CD4-positive, alpha-beta T cell treated with Interferon alpha-2 for 1 hour (primary cell): ENCODE measurements around the gene CDH11.

ENCODE experiments used
- DNase-seq, 2 donors: peaks; one replicate each; pipeline ENCODE4 v3.0.0-alpha.2; 2020 to 2022

CDH11 gene, protein sequence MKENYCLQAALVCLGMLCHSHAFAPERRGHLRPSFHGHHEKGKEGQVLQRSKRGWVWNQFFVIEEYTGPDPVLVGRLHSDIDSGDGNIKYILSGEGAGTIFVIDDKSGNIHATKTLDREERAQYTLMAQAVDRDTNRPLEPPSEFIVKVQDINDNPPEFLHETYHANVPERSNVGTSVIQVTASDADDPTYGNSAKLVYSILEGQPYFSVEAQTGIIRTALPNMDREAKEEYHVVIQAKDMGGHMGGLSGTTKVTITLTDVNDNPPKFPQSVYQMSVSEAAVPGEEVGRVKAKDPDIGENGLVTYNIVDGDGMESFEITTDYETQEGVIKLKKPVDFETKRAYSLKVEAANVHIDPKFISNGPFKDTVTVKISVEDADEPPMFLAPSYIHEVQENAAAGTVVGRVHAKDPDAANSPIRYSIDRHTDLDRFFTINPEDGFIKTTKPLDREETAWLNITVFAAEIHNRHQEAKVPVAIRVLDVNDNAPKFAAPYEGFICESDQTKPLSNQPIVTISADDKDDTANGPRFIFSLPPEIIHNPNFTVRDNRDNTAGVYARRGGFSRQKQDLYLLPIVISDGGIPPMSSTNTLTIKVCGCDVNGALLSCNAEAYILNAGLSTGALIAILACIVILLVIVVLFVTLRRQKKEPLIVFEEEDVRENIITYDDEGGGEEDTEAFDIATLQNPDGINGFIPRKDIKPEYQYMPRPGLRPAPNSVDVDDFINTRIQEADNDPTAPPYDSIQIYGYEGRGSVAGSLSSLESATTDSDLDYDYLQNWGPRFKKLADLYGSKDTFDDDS

DNA sequence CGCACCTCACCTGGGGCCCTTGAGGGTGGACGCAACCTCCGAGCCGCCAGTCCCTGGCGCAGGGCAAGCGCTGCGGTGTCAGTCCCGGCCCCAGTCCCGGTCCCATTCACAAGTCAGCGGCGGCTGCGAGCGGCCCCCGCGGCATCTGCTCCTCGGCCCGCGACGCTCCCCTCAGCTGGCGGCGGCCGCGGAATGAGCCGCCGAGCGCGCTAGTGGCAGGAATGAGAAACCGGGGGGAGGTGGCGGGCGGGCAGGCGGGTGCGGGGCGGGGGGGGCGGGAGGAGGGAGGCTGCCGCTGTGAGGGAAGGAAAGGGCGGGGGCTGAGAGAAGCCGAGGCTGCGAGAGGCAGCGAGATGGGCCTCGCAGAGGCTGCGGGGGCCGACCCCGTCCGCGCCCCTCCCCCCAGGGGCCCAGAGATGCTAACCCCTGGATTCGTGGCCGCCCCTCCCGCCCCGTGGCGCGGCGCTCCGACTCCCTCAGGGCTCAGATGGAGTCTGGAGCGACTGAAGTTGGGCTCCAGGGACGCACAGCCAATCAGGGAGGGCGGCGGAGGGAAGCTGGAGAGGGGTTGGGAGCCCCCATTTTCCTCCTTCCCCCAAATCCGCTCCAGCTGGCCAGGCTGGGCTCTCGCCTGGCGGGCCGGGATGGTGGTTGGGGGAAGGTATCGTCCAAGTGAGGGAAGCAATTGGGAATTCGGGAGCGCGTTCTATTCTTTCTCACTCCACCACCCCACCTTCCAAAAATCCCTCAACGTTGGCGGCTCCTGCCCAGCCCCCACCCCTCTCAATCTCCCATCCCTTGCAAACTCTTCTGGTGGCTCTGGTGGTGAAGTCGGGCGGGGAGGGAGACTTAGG, at the start of gene CDH11:
Gene CDH11, minus strand, starts transcription at position 194 of the 854 bp plus-strand sequence. CDS start 117,194 bp downstream, outside the sequence.
- DNase-seq: no peak

DNA sequence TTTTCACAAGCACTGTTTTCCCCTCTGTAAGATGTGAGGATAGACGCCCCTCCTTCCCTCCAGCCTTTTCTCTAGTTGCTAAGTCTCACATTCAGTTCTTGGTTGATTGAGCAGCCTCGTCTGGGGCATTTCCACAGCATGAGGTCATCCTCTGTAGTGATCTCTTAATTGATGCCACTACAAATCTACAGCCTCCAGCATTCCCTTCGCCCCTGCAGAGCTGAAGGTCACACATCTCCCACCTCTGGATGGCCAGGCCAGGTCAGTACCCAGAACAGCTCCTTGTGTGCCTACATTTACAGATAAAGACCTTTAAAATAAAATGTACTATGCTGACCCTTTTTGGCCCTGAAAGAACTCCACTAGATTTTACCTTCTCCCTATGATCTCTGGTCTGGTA, 32.5 kb upstream of the CDH11 start:
- DNase-seq: no peak

DNA sequence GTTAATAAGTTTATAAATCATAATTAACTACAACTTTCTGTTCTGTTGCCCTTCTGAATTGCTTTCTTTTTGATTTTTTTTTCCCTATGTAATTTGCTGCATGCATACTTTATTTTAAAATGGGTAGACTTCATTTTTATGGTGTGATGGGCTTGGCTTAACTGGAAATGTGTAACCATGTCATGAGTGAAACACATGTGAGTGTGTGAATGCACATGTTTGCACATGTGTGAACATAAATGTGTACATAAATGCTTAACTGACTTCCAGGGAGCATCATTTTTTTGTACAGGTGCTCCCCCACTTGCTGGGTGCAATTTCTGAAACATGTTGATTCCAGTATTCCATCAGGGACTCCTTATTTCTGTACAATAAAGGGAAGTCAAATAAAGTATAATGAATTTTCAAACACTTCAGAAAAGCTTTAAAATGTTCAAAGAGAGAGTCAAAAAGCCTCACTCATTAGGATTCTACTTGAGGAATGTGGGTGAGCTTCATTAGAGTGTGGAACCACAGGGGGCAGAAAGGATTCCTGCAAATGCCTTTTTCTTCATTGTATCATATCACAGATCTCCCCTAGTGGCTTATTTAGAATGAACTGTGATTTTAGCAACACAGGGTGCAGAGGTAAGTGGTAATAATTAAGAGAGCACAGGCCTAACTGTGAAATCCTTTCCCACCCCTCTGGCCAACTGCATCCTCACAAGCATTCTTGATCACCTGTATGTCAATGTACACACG, 31.7 kb upstream of the CDH11 start:
- DNase-seq: no peak

DNA sequence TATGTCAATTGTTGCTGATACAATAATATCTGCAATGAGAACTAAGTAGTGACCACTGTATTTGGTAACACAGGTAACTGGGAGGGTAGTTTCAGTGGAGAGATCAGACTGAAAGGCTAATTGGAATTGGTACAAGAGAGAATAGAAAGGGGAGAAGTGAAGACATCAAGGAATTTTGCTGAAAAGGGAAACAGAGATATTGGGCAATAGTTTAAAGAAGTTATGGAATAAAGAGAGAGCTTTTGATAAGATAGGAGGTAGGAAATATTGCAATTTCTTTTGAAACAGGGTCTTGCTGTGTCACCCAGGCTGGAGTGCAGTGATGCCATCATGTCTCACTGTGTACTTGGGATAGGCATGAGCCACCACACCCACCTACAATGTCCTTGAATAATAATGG, 26.9 kb upstream of the CDH11 start:
- no peak for DNase-seq

DNA sequence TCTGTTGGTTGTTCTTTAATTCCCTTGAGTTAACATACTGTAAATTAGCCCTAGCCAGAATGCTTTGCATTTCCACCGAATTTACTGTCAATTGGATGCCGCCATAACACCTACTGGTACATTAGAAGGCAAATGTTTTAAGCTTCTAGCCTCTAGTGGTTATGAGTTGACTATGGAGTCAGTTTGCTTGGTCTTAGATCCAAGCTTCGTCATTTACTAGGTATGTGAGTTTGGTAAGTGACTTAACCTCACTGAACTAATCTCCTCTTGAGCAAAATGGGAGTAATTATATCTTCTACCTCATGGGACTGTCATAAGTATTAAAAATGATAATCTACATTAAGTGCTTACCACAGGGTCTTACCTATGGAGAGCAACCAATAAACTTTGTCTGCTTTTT, 20.4 kb upstream of the CDH11 start:
- no peak for DNase-seq

DNA sequence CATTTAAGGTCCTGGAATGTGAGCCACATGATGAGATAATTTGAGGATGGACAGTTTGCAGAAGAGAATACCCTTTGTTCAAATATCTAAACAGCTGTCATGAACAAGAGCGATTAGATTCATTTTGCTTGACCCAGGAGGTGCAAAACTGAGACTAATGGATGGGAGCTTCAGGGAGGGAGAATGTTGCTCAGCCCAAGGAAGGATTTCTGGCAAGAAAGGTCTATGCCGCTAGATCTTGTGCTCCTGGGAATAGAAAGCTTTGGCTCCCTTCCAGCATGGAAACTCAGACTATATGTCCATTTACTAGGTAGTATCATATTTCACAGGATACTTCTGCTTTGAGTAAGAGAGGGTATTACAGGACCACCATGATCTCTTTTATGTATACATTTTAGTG, 14.8 kb upstream of the CDH11 start:
- DNase-seq: no peak

DNA sequence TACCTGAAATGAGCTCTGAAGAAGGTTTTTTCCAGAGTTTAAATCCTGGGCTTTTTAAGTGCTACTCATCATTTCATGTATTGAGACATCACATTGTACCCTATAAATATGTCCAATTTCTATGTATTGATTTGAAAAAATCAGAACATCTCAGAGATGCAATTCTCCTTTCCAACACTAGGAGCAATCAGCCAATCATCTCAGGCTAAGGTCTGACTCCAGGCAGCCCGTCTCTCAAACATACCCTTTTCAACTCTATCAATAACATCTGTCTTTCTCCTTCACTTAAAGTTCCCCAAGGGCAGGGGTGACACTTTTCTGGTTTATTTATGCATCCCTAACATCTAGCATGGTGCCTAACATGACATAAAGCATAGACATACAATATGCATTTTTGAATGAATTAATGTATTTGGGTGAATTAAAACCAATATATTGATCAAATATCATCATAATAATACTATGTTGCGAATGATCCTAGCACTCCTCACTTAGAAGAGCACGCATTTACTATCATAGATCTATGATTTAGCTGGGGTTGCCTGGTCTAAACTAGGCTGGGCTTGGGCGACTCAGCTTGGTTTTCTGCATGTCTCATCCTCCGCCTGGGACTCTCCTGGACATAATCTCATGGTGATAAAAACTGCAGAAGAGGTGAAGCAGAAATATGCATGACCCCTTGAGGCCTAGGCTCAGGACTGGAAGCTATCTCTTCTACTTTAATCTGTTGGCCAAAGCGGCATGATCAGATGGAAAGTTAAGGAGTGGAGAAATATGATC, 5.2 kb upstream of the CDH11 start:
- no peak for DNase-seq

DNA sequence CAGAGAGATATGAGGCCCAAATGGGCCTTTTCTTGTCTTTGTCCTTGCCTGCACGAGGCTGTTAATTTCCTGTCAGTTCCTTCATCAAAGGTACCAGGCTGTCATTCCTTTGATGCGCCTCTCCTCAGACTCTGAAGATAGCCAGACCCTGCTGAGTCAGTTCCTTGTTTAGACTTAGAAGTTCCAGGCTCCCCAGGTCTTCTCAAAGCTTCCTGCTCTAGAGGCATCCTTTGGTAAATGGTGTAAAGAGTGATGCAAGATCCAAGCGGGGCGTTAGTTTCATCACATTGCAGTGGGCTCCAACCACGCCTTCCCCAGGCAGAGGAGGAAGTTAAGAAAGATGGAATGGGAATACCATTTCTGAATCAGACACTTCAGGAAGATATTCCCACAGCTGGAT, 4.0 kb upstream of the CDH11 start:
- DNase-seq: no peak

DNA sequence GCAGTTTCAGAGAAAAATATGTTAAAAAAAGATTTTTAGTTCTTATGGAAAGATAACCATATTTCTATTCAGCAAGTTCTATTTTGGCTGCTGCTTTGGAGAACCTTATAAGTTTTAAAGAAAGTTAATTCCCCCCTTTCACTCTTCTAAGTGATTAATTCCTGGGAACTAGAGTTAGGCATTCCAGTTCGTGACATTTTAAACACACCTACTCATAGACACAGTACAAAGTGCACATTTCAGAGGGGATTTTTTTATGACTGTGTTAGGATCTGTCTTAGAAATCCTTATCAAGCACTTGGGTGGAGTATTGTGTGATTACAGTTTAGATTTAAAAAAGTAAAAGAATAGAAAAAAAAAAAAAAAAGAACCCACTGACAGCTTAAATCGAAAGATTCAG, 3.5 kb upstream of the CDH11 start:
- DNase-seq: no peak

DNA sequence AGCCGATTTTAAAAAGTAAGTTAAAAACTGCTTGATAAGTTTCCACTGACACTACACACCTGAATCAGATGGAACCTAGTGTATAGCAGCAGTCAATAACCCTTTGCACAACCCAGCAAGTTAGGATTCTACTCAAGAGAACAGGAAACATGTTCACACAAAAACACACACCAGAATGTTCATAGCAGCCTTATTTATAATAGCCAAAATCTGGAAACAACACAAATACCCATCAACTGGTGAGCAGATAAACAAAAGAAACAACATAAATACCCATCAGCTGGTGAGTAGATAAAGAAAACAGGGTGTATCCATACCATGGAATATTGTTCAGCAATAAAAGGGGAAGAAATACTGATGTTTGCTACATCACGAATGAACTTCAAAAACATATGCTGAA, 2.7 kb upstream of the CDH11 start:
- DNase-seq: no peak

DNA sequence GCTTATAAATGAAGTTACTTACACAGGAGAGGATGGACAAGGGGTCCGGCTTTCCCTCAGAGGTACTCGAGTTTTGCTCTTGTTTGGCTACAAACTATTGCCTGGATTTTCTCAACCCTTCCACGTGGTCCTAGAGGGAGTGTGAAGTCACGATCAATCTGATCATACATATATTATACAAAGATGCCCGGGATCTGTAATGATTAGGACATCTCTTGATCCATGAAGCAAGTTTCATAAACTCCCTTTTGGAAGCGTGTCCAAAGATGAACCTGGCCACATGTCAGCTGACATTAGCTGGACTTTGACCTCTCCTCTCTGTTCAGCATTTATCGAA, 2.3 kb upstream of the CDH11 start:
- DNase-seq: no peak

DNA sequence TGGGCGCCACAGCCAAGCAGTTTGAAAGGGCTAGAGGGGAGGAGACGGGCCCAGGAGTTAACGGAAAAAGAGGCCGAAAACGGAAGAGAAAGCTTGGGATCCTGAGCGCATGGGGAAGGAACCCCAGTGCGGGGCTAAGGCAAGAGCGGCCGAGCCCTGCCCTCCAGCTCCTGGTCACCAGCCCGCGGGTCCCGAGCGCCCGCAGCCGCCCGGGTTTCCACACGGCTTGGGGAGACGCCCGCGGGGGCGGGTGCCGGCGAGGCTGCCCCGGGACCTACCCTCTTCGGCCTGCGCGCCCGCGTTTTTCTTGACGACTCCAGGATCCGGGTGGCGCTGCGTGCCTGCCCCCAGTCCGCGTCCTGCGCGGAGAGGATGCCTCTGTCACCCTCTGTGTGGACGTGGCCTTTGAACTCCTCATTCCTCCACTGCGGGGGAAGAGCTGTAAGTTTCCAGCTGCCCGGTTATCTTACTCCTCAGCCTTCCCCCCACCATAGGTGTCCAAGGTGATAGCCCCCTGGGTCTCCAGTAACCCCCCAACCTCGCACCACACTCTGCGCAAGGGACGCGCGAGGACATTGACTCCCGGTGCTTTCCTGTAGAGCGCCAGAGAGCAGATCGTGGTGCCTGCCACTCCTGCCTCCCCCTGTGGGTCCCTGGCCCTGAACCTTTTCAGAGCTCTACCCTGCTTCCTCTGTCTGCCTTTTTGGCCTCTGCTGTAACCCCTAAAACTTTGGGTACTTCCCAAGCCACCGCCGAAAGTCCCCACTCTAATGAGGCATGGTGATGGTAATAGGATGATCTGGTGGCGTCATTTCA, 1.7 kb upstream of the CDH11 start:
- no peak for DNase-seq

DNA sequence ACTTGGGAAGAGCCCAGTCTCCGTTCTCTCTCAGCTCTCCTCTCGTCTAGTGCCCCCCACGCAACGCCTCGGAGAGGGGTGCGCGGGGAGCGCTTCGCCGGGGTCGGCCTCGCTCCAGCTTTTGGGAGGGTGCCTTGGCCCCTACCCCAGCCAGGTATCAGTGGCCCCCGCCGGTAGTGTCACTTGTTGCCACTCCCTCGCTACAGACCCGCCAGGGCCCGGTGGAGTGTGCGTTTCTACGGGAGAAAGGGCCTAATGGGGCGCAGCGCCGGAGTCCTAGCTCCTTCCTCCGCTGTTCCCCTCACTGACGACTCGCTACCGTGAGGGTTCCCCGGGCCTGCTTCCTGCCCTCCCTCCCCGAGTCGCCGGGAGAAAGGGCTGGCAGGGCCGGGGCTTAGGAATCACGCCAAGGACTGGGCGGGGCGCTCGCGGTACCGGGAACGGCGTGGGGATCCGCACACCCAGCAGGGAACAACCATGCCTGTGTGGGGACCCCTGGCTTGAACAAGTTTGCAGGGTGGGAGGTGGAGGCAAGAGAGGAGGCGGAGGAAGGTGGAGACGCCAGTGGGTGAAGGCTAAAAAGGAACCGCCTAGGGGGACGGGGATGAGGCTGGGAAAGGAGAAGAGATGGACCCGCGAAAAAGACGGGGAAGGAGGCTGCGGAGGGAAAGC, 997 bp upstream of the CDH11 start:
- DNase-seq: no peak

DNA sequence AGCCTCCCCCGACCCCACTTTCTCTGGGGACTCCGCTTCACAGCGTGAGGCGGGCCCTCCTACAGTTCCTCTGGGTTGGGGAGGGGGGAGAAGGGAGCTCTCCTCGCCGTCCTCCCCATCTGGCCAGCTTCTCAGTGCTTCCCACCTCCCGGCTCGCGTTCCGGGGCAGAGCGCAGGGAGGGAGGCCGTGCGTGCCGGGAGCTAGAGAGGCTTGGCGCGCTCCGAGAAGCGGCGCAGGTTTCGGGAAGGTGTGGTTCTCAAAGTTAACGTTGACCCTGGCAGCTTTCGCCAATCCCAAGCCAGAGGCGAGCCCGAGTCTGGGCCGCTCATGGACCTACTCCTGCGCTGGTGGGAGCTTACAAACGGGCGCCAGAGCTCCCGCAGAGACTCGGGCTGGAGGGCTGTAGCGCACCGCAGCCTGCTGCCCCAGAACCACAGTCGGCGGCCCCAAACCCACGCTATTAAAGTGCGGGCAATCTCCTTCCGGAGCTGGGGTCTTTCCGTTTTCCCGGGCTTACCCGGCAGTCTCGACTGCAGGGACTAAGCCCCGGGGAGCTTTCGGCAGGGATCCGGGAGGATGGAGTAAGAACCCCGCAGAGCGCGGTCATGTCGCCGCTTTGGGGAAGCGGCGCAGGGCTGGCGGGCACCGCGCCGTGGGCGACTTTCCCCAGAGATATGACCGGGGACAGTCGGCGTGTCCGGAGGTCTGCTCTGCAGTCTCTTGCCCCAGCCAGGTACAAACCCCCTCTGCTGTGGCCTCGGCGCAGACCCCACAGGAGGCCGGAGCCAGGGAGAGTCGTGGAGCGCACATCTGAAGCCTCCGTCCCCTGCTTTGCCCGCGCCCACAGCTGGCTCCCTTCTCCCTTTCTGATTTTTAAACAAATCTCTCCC, 787 bp downstream of the CDH11 start:
- no peak for DNase-seq

DNA sequence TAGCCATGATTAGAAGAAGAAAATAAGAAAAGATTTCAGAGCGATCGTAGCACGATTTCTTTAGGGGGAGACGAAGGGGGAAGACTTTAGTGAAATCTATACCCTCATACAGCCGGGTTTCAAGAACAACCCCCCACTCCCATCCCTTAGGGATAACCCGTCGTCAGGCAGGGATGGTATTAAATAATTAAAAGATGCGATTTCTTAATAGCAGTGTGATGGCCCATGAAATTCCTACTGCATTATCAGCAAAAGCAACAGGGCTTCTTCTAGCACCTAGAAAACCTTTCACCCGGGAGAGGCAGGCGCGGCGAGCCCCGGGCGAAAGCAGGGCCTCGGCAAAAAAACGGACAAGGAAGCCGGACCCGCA, 1.4 kb downstream of the CDH11 start:
- DNase-seq: no peak

DNA sequence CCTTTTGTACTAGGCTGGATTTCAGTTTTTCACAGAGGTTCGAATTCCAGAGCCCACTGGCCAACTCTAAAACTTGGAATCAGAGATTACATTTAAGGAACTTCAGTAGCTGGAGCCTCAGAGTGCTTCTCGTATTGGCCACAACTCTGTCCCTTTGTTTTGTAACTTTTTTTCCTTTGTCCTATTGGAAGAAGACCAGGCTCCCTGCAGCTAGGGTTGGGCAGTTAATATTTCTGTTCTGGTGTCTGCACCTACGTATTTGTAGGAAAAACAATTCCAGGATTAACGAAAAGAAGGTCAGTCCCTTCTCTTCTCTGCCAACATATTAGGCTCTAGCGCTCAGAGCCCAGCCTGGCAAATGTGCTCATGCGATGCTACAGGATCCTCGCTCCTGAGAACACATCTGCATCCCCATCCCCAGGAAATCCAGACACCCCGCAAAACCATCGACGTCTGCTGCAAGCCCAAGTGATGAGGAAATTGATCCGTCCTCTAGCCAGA, 1.9 kb downstream of the CDH11 start:
- DNase-seq: no peak

DNA sequence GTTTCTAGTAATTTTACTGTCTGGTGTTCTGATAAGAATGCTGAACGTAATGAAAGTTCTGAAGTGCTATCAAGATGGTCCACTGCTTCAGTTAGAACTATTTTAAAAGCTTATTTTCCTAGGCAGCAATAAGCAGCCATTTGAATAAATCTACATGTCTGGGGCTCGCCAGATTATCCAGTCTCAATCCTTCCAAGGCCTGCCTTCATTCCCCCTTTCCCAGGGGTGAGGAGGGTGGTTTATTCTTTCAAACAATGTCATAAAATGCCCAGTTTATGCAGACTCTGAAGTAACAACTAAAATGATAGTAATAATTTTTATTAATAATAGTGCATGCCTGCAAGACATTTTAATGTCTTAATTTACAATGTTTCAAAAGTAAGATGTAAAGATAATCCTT, 2.4 kb downstream of the CDH11 start:
- no peak for DNase-seq

DNA sequence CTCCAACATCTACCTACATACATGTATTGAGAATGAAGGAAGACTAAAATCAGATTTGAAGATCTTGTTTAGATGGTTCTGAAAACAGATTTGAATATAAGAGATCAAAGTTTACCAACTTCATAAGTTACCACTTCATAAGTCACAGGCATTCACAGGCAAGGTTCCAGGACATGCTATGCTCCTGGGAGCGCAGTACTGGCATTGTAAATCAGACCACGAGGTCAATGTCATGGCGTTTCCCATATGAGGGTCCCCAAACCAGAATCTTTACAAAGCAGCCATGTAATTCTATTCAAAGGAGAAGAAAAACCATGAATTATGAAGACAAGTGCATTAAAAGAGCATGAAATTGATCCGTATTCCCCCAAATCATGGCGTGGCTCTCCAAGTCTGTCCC, 3.0 kb downstream of the CDH11 start:
- no peak for DNase-seq

DNA sequence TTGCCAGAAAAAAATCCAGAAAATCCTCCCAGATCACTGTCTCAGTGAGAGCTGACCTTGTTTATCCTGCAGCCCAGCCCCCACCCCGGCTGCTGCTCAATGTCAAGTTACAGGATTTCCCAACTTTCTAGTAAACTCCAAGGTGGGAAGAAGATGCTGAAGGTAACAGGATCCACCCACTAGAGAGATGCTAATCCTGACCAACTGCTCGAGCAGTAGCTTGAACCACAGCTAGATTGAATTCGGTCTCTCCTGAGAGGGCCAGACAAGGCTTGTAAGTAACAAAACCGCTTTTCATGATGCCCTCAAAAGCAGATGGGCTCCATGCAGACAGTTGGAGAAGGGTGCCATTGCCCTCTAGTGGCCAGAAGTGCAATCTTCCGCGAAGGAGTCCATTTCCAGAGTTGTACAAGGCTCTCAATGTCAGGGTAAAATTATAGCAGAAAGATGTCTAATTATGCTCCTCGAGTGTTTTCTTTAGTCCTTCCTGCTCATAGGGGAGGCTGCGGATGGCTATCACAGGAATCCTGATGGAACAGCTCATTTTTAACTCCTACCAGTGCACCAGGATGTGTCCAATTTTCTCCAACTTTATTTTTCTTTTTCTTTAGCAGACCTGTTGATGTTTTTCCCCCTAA, 3.9 kb downstream of the CDH11 start:
- peak in 1 of 2 donors; percentile 34 for DNase-seq
